ENCODE results near the gene CLCA2. TPM values are rescaled to one million over a fixed set of nuclear protein-coding genes. Genes with fewer than 3 reads are reported as not detected.

CLCA2 gene, protein sequence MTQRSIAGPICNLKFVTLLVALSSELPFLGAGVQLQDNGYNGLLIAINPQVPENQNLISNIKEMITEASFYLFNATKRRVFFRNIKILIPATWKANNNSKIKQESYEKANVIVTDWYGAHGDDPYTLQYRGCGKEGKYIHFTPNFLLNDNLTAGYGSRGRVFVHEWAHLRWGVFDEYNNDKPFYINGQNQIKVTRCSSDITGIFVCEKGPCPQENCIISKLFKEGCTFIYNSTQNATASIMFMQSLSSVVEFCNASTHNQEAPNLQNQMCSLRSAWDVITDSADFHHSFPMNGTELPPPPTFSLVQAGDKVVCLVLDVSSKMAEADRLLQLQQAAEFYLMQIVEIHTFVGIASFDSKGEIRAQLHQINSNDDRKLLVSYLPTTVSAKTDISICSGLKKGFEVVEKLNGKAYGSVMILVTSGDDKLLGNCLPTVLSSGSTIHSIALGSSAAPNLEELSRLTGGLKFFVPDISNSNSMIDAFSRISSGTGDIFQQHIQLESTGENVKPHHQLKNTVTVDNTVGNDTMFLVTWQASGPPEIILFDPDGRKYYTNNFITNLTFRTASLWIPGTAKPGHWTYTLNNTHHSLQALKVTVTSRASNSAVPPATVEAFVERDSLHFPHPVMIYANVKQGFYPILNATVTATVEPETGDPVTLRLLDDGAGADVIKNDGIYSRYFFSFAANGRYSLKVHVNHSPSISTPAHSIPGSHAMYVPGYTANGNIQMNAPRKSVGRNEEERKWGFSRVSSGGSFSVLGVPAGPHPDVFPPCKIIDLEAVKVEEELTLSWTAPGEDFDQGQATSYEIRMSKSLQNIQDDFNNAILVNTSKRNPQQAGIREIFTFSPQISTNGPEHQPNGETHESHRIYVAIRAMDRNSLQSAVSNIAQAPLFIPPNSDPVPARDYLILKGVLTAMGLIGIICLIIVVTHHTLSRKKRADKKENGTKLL
- total RNA-seq: not detected

GRCh38 chr1:86423873-86424272, at the start of gene CLCA2:
Gene CLCA2 (plus strand): TSS chr1:86424171. CDS start chr1:86424248, 77 bp downstream.

GRCh38 chr1:86395751-86396497, 28.0 kb upstream of the CLCA2 start, which contains the start of gene ODF2L:
Gene ODF2L (minus strand): TSS chr1:86396323. CDS start chr1:86387027, 9,296 bp downstream.

DNA sequence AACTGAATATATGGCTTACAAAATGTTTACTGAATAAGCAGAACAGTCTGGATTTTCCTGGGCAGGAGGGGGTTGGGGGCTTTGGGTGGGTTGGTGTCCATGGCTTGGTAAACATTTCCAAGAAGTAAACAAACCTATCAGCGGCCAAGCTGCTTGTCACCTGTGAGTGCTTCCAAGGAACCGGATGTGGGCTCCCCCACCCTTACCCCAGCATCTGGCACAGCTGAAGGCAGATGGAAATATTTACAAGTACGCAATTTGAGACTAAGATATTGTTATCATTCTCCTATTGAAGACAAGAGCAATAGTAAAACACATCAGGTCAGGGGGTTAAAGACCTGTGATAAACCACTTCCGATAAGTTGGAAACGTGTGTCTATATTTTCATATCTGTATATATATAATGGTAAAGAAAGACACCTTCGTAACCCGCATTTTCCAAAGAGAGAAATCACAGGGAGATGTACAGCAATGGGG, 44.6 kb downstream of the CLCA2 start, which contains the start of gene CLCA1:
CLCA1 (plus strand) TSS at position 427 of the 477 bp plus-strand sequence; CDS start at position 472, 45 bp downstream.

Other genes starting within 250 kb of the CLCA2 start
- gene ODF2L, start 27.8 kb upstream of the CLCA2 start, total RNA-seq: 146 TPM
- not detected for gene CLCA1, start 44.8 kb downstream of the CLCA2 start, total RNA-seq
- not detected for gene CLCA4, start 122.9 kb downstream of the CLCA2 start, total RNA-seq